Measurements from ENCODE around the gene AHR.
"Not testable (repeated sequence)": the region's sequence is repeated elsewhere in the genome, so short reads cannot be mapped to it uniquely, and the experiment has no call there.

The AHR gene

DNA sequence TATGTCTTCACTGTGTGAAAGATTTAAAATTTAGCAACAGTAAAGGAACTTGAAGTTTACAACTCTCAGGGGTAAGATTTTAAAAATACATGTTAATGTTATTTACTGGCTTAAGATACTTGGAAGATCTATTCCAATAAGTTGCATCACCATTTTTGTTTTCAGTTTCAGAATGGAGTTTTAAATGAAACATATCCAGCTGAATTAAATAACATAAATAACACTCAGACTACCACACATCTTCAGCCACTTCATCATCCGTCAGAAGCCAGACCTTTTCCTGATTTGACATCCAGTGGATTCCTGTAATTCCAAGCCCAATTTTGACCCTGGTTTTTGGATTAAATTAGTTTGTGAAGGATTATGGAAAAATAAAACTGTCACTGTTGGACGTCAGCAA is 44.3 kb downstream of the AHR start:
- DNase-seq, result no peak

GRCh38 chr7:17347401-17347800 is 48.9 kb downstream of the AHR start:
- no peak for DNase-seq

GRCh38 chr7:17348932-17349331 is 50.5 kb downstream of the AHR start:
- not testable (repeated sequence) for DNase-seq

DNA sequence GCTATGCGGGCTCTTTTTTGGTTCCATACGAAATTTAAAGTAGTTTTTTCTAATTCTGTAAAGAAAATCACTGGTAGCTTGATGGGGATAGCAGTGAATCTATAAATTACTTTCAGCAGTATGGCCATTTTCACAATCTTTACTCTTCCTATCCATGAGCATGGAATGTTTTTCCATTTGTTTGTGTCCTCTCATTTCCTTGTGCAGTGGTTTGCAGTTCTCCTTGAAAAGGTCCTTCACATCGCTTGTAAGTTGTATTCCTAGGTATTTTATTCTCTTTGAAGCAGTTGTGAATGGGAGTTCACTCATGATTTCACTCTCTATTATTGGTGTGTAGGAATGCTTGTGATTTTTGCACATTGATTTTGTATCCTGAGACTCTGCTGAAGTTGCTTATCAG is 51.9 kb downstream of the AHR start:
- not testable (repeated sequence) for DNase-seq

GRCh38 chr7:17353650-17354419 is 55.4 kb downstream of the AHR start:
- DNase-seq, result not testable (repeated sequence)

GRCh38 chr7:17354473-17354872 is 56.0 kb downstream of the AHR start:
- DNase-seq, result no peak

GRCh38 chr7:17355050-17355449 is 56.6 kb downstream of the AHR start:
- DNase-seq, result no peak

DNA sequence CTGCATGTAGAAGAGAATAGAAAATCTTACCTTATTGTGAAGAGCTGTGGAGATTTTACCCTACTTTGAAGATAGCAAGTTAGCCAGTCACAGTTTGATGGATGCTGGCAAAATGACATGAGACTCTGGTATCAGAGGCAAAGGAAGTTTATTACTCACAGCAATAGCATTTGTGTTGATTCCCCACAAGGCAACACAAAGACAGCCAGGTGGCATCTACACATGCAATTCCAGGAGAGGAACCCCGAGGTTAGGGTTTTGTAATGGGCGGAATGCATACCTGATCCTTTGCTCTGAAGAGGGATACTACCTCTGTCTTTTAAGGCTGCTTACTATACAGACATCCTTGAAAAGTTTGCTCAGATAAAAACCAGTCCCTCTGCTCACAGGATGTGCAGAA is 59.5 kb downstream of the AHR start:
- no peak for DNase-seq

- no peak for DNase-seq
These were observed 61.2 kb downstream of the AHR start for GRCh38 chr7:17359610-17360009.

DNA sequence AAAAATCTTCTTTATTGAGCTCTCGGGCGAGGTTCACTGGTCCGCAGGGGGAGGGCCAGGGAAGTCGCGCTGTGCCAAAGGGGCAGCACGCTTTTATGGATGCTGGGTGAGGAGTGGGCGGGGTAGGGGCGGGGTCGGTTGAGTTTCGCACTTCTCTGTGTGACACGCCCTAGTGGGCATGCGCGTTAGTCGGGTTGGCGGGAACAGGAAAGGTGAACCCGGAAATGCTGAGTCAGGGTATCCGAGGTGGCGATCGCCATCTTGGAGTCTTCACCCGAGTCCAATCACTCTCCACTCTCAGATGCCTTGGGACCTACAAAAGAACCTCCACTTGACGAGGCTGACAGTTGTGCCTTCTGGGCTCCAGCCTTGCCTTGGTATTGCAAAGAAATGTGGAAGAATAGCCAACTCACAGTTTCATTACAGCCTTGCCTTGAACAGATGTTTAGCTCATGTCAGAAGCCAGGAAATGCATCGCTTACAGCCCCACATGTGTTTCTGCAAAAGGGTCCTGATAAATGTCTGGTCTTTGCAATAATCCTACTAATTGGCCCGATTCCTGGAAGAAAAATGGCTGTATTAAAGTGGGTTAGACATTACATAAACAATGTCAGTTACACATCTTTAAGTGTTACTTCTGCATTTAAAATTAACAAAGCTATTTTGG is 64.1 kb downstream of the AHR start:
- no peak for DNase-seq

DNA sequence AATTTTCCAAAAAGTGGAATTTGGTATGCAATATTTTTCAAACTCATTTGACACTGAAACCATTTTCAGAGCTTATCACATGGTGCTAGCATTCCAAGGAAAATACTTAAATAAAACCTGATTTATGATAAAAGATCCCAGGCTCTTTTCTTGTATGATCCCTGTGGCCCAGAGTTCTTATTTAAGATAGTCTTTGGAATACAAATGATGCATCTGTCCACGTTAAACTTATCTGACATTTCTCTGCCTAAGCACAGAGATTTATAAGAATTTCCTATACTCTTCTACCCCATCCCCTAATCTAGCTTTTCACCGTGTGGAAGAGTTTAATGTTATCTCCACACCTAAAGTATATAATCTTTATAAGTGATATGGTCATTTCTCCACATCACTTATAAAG is 66.2 kb downstream of the AHR start:
- no peak for DNase-seq

DNA sequence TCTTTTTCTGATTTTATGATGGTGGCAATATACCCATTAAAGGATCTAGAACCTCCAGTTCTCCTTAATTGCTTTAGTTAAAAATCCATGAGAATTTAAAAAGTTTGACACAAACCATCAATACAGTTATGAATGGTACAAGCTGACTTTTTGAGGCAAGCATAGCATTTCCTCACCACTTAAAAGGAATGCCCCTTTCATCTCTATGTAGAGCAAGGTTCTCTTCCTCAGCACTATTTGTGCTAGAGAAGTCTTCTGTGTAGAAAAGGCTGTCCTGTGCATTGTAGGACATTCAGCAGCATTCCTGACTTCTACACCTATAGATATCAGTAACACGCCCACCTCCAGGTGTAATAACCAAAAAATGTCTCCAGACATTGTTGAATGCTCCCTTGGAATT is 67.3 kb downstream of the AHR start:
- DNase-seq, result no peak

GRCh38 chr7:17367502-17367901 is 69.0 kb downstream of the AHR start:
- DNase-seq, result no peak

DNA sequence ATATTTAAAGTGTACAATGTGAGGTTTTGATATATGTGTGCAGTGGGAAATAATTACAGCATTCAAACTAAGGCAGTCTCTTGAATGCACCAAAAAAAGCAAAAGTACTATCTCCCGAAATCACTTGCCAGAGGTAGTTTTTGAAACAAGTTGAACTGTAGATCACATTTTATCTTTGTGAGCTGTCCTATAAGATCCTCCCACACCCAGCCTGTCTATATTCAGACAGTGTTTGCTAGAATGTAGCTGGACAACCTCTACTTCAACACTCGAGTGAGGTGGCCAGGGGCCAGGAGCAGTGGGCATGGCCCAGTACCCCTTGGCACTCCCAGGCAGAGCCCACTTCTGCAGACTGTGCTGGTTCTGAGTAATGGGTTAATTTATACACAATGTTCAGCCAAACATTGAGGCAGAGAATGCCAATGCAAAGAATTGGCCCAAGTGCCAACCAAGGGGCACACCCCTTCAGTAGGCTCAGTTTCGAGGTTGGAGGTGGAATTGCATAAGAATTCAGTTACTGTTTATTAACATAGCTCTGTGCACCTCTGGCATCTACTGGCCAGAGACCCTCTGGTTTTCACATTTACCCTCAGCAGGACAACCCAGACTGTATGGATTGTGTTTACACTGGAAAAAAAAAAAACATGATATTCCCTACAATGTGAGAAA is 70.5 kb downstream of the AHR start:
- DNase-seq, result no peak

DNA sequence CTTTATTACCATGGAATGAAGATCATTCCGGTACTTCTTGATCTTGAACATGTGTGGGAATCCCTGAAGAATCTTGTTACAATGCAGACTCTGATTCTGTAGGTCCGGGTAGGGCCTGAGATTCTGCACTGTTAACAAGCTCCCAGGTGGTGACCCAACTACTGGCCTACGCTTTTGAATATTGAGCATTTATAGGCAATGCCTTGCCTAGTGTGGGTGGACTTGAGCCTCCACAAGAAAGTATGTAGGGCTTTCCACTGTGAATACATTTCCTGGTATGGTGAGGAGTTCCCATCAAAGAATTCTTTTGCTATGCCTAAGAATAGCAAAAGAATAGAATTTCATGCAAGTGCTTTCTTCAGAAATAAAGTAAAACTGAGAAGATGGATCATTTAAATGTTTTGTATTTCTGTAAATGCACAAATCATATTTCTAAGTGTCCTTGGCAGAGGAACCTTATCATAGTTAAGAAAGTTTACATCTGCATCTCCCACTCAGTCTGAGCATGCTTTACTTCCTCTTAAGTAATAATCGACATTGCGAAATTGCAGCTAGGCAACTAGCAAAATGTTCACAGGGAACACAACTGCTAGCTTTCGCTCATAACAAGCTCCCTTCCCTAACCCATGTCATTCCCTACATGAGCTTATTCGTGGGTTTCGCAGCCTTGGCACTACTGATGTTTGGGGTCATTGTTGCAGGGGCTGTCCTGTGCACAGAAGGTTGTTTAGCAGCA is 71.4 kb downstream of the AHR start:
- no peak for DNase-seq

DNA sequence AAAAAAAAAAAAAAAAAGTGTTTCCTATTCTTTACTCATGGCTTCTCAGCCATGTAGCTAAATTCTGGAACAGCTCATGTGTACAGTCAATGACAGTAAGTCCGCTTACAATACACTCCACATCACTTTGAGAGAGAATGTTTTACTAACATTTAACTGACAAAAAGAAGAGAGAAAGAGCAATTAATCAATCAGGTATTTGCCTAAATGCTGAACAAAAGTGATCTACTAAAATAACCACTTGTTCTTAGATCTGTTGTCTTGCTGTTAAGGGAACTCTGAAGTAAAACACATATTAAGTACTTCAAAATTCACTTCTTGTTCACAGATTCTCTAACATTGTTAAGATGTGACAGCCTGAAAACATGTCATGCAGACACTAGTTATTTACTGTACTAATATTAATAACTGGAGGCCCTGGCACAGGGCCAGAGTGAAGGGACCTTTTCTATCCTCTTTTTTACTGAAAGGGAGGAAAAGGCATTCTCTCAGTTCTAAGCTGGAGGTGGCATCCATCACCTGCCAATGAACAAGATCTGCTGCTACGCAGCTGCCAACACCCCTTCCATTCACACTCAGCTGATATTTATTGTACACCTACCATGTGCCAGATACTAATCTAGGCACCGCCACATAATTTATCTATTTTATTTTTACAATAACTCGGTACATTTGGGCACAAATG is 72.6 kb downstream of the AHR start:
- no peak for DNase-seq

DNA sequence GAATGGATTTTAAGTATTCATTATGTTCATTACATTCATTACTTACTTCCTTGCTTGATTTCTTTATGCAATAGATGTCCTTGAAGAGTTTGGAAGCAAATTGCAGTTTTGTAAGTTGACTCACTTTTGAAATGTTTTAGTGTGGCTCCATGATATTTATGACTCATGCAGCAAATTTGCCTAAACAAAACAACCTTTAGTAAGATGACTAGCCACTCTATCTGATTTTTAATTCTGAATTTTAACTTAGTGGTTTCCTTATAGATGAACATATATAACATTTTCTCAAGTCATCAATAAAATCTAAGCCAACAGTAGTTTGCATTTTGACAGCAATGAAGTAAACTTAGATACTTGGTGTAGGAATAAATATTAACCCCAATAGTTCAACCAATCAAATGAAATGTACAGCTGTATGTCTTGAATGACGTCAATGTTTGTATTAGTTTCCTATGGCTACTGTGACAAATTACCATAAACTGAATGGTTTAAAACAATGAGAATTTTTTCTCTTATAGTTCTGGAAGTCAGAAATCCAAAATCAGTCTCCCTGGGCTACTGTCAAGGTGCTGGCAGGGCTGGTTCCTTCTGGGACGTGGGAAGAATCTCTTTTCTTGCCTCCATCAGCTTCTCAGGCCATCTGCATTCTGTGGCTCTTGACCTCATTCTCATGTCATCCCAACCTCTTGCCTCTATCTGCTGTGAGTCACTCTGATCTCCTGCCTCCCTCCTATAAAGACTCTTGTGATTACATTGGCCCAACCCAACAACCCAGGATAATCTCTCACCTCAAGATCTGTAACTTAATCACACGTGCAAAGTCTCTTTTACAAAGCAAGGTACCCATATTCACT is 73.4 kb downstream of the AHR start:
- no peak for DNase-seq

- DNase-seq, result no peak
These were observed 75.7 kb downstream of the AHR start for GRCh38 chr7:17374157-17374556.

DNA sequence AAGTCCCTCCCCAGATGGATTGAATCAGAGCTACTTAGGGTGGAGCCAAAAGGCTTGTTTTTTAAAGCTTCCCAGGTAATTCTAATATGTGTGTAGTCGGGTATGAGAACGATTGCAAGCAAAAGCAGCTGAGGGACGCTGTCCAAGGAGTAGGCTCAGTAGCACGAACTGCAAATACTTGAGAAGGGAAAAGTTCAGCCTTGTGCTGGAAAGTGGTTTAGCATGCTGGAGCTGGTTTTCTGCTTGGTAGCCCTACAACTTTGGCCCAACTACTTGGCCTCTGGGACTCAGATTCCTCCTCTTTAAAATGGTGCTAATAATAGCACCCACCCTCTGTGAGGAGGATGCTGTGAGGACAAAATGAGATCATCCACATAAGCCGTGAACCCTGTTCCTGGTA is 76.2 kb downstream of the AHR start:
- no peak for DNase-seq

- DNase-seq, result no peak
These were observed 78.1 kb downstream of the AHR start for GRCh38 chr7:17376595-17376994.

GRCh38 chr7:17380736-17381662 is 82.5 kb downstream of the AHR start:
- no peak for DNase-seq
